Erythroblast (primary cell): ENCODE results near the gene LGSN.
A peak's percentile ranks its signal among the peaks of the same experiment; 100 is the strongest.
"Not testable (repeated sequence)": the region's sequence is repeated elsewhere in the genome, so short reads cannot be mapped to it uniquely, and the experiment has no call there.

Experiments
- DNase-seq, 2 experiments: peaks; one replicate each; lab custom pipeline; 2025; lab: John Stamatoyannopoulos, UW
- GATA1 ChIP-seq: IDR thresholded peaks from 2 replicates; pipeline ENCODE4 v1.6.1; 2011; ENCODE audit warnings: low read depth, mild to moderate bottlenecking, control low read depth, low read length, moderate library complexity
- POLR2A ChIP-seq: IDR thresholded peaks from 2 replicates; pipeline ENCODE4 v1.6.1; 2011; ENCODE audit warnings: mild to moderate bottlenecking, low read length

Gene LGSN

GRCh38 chr6:63289269-63289872, 30.4 kb downstream of the LGSN start:
- no peak for DNase-seq
- no peak for TF ChIP-seq GATA1

- TF ChIP-seq POLR2A (no peak), GATA1 (no peak)
- DNase-seq, result no peak
Measured at GRCh38 chr6:63280639-63281180, 39.1 kb downstream of the LGSN start.

DNA sequence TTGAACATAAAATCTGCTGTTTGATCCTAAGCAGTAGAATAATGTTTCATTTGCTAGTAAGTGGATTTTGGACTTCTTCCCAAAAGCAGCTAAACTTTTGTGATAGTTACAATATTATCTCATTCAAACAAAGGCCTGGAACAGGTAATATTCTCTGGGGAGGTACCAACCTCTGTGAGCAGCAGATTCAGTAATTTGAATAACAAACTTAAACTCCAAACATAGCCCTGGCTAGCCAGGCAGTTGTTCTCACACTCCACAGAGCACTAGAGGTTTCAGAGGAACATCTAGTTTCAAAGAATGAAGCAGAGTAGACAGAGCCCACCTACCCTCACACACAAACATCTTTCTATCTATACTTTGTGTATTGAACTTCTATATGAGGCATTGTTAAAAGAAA, 40.9 kb downstream of the LGSN start:
- TF ChIP-seq POLR2A, result no peak
- TF ChIP-seq GATA1, result no peak
- no peak for DNase-seq

DNA sequence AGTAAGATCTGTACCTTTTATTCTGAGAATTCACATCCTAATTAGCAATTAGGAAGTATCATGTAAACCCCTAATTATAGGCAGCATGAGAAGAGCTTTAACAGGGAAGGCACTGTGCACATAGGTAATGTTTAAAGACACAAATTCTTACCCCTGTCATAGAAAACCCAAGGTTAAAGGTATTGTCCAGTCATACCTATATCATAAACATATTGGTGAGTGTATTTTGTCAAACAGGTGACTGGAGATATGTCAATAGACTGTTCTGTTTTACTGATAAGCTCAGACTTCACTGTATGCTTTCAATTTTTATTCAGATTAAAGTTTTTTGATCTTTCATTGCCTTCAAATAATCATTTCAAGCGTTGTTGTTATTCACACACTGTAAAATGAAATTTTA, 43.8 kb downstream of the LGSN start:
- DNase-seq, result no peak
- TF ChIP-seq POLR2A, result no peak
- no peak for TF ChIP-seq GATA1

DNA sequence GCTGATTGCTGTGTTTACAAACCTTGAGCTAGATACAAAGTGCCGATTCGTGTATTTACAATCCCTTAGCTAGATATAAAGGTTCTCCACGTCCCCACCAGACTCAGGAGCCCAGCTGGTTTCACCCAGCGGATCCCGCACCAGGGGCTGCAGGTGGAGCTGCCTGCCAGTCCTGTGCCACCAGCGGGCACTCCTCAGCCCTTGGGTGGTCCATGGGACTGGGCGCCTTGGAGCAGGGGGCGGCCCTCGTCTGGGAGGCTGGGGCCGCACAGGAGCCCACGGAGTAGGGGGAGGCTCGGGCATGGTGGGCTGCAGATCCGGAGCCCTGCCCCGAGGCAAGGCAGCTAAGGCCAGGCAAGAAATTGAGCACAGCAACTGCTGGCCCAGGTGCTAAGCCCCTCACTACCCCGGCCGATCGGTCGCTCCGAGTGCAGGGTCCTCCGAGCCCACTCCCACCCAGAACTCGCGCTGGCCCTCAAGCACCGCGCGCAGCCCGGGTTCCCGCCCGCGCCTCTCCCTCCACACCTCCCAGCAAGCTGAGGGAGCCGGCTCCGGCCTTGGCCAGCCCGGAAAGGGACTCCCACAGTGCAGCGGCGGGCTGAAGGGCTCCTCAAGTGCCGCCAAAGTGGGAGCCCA, 44.9 kb downstream of the LGSN start:
- DNase-seq, result not testable (repeated sequence)

DNA sequence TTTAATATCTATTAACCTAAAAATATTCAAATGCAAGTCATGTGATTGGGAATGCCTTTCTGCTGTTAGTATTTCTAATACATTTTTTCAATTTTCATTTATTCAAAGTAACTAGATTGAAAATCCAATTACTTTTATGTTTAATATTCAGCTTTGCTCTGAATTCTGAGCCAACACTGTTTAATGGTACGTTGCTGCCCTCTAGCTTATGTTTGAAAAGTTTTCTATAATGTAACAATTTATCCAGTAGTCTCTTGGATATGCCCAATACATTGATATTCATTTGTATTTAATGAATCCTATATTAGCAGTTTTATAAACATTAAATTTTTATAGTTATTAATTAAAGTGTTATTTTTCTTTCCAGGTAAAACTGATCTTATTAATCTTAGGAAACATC, 47.4 kb downstream of the LGSN start:
- peak; percentile 8 to 38 for DNase-seq
- TF ChIP-seq GATA1 (no peak), POLR2A (no peak)

- TF ChIP-seq POLR2A (no peak), GATA1 (no peak)
- no peak for DNase-seq
Measured at GRCh38 chr6:63269470-63269869, 50.3 kb downstream of the LGSN start.

GRCh38 chr6:63268574-63268973, 51.2 kb downstream of the LGSN start:
- DNase-seq, result no peak
- TF ChIP-seq GATA1, result no peak
- no peak for TF ChIP-seq POLR2A

DNA sequence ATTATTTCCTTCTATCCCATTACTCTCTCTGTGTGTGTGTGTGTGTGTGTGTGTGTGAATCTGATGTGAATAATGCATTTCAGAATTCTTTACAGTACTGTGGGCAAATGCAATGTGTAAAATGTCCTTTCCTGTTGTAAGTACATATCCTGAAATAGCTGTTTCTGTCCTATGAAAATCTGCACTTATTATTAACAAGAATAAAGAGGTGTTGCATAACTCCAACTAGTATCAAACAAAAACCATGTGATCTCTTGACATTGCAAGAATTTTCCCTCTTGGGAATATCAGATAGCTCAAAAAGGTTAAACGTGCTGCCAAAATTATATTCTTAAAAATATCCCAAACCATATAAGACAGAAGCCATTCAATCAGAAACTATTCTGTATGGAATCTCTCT, 52.0 kb downstream of the LGSN start:
- no peak for DNase-seq
- TF ChIP-seq GATA1 (no peak), POLR2A (no peak)

- TF ChIP-seq POLR2A (no peak), GATA1 (no peak)
Measured at GRCh38 chr6:63267046-63267445, 52.7 kb downstream of the LGSN start.

DNA sequence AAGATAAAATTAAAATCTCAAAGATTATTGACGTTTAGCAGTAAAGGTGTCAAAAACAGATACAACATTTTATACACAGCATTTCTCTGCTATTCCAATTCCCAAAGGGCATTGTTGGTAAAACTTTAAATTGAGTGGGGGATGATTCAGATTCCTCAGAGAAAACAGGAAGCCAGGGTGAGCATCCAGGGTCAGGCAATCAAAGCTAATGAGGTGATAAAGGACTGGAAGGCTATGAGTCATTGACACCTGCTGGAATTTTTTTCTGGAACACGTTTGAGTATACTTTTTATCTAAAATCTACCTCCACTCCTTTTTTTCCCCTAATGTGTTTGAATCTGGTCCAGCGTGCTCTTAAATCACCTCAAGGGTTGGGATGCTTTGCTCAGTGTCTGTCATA, 56.3 kb downstream of the LGSN start:
- TF ChIP-seq GATA1, result no peak
- no peak for TF ChIP-seq POLR2A
- no peak for DNase-seq

More at GRCh38 chr6:63267046-63267445, 52.7 kb downstream of the LGSN start:
- DNase-seq, result no peak

GRCh38 chr6:63261820-63262219, 58.0 kb downstream of the LGSN start:
- TF ChIP-seq GATA1, result no peak
- no peak for TF ChIP-seq POLR2A
- no peak for DNase-seq

GRCh38 chr6:63259153-63259552, 60.6 kb downstream of the LGSN start:
- no peak for TF ChIP-seq POLR2A
- no peak for TF ChIP-seq GATA1
- no peak for DNase-seq

DNA sequence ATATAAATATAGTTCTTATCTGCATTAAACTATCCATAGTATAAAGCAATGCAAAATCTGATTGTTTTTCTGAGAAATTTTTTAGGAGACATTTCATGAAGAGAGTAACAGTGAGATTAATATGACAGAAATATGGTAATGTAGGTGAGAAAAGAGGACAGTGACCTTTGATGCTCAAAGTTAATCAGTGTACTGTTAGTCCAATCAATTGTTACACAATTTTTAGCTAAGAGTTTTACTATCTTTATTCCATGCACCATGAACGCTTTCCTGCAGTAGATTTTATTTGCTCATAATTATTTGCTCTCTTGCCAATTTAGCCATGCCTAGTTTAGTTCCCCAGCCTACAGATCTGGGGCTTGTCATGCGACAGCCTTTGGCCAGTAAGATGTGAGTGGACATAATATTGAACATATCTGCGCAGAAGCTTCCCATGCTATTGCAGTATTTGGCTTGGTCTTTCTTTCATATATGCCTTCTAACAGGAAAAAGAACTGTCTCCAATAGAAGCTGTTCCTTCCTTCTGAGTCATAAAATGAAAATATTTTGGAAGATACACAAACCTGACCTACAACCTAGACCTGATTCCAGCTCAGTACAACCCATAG, 69.8 kb downstream of the LGSN start:
- no peak for DNase-seq
- TF ChIP-seq POLR2A, result no peak
- no peak for TF ChIP-seq GATA1
